Measurements from ENCODE around the gene DSC1. TPM values are rescaled to one million over a fixed set of nuclear protein-coding genes. Genes with fewer than 3 reads are reported as not detected.

DSC1 gene, protein sequence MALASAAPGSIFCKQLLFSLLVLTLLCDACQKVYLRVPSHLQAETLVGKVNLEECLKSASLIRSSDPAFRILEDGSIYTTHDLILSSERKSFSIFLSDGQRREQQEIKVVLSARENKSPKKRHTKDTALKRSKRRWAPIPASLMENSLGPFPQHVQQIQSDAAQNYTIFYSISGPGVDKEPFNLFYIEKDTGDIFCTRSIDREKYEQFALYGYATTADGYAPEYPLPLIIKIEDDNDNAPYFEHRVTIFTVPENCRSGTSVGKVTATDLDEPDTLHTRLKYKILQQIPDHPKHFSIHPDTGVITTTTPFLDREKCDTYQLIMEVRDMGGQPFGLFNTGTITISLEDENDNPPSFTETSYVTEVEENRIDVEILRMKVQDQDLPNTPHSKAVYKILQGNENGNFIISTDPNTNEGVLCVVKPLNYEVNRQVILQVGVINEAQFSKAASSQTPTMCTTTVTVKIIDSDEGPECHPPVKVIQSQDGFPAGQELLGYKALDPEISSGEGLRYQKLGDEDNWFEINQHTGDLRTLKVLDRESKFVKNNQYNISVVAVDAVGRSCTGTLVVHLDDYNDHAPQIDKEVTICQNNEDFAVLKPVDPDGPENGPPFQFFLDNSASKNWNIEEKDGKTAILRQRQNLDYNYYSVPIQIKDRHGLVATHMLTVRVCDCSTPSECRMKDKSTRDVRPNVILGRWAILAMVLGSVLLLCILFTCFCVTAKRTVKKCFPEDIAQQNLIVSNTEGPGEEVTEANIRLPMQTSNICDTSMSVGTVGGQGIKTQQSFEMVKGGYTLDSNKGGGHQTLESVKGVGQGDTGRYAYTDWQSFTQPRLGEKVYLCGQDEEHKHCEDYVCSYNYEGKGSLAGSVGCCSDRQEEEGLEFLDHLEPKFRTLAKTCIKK
- total RNA-seq (2014; rRNA removed; shearing (Covaris generic); ENCODE audit: low replicate concordance) = not detected in 2 replicates

DNA sequence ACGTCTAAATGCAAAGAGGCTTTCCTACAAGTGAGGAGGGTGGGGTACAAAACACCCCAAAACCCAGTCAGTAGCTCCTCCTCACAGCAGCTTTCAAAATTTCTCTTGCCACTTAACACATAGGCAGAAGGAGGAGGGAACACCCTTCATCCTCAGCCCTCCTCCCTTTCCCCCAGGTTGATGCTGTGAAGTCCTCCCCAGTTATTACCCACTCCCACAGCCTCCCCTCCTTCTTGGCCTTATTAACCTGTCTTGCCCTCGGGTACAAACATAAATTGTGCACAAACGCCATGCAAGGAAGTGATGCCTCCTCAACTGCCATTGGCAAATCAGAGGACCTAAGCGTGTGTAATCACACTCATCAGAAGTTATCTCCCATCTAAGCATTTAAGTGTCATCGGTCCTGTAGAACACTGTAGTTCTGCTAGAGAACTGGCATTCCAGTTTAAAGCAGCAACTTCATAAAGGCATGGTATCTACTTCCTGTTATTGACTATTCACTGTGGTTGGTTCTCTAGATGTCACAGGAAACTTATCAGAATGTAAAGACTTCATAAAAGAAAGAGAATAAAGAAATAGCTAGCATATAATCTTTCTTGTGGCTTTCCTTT lies at the start of gene DSC1:
DSC1 (minus strand) TSS at position 32 of the 611 bp plus-strand sequence. CDS start 262 bp downstream, outside the sequence.
- Histone ChIP-seq H3K27me3 (no peaks in the 10 kb centered on the region), H3K9me3 (no peaks in the 10 kb centered on the region), H3K36me3 (no peaks in the 10 kb centered on the region), H3K4me3 (no peak within 1 kb of the TSS)
- no peak for DNase-seq

DNA sequence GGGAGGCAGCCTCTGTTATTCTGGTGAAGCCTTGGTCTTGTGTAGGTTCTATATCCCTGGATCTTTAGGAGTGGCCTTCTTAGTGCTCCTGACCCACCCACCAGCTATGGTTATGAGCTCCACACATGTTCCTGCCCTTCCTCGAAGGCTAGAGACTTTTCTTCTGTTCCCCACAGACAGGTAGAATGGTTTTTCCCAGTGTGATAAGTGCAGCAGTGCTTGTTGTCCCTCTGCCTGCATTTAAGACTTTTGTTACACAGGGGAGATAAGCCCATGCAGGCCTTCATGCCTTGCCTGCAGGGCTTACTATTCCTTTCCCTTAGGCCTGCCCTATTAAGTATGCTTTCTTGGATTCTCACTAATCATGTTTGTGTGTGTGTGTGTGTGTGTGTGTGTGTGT lies 48.4 kb upstream of the DSC1 start:
- no peaks in the 10 kb centered on the region for H3K27me3 ChIP-seq
- H3K4me3 ChIP-seq = no peak overlapping the region
- no peak for DNase-seq
- H3K36me3 ChIP-seq = no peaks in the 10 kb centered on the region
- no peaks in the 10 kb centered on the region for H3K9me3 ChIP-seq

DNA sequence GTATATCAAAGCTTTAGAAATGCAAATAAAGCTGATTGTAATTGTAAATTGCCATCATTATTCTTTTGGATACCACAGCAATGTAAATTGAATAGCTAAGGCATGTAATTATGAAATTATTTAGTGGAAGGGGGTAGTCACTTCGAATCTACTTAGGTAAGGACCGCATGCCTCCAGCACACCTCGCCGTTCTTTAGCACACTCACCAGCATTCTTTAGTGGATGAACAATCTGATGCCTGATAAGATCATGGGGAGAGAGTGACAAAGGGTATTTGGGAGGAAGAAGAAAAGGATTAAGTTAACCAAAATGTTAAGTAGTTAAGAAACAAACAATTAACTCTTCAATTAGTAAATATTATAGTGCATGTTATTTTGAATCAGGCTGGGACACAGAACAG lies 46.4 kb upstream of the DSC1 start:
- no peak for DNase-seq
- H3K36me3 ChIP-seq = no peaks in the 10 kb centered on the region

GRCh38 chr18:31207391-31207790 lies 44.7 kb upstream of the DSC1 start:
- no peak for DNase-seq
- H3K4me3 ChIP-seq = no peak overlapping the region
- no peaks in the 10 kb centered on the region for H3K36me3 ChIP-seq
- no peaks in the 10 kb centered on the region for H3K9me3 ChIP-seq
- H3K27me3 ChIP-seq = no peaks in the 10 kb centered on the region

More for the DNA sequence above, 46.4 kb upstream of the DSC1 start:
- Histone ChIP-seq H3K9me3 (no peaks in the 10 kb centered on the region), H3K4me3 (no peak overlapping the region), H3K27me3 (no peaks in the 10 kb centered on the region)

DNA sequence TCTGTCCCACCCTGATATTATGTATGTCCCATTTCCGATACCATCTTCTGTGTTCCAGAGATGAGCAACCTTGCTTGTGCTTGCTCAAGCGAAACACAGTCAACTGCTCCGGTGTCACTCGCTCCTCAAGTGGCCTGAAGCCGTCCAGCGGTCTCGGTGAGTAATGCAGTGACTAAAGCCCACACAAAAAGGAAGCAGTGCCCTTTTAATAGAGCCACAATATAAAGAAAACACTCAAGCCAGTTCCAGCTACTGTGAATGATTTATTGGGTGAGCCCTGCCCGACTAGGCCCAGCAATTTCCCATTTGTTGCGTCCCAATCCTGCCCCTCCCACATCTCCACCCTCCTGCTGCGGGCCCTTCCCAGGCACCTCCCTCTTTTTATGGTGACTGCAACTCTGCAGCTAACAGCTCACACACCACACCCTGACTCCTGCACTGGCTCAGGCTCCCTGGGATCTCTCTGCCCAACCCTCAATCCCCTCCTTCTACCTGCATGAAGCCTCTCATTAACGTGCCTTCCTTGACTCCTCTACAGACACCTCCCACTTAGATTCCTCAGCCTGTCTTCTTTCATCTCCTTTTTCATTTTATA lies 44.2 kb upstream of the DSC1 start:
- peak; percentile 11 for DNase-seq
- Histone ChIP-seq H3K4me3 (no peak overlapping the region), H3K9me3 (no peaks in the 10 kb centered on the region), H3K27me3 (no peaks in the 10 kb centered on the region), H3K36me3 (no peaks in the 10 kb centered on the region)

DNA sequence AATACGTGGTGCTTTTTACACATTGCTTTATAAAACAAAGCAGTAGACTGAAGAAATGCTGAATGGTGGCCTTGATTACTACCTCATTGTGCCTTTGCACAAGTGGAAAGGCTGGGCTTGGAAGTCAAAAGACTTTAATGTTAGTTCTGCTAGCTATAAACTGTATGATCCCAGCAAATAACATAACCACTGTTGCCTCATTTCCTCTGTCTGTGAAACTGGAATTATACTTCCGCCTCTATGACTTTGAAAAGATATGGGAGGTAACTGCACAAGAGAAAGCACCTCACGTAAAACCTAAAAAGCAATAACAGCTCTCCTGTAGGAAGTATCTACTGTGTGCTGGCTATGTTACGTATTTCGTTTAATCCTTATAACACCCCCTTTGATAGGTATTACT lies 43.4 kb upstream of the DSC1 start:
- Histone ChIP-seq H3K36me3 (no peaks in the 10 kb centered on the region), H3K9me3 (no peaks in the 10 kb centered on the region), H3K27me3 (no peaks in the 10 kb centered on the region), H3K4me3 (no peak overlapping the region)
- DNase-seq = no peak

DNA sequence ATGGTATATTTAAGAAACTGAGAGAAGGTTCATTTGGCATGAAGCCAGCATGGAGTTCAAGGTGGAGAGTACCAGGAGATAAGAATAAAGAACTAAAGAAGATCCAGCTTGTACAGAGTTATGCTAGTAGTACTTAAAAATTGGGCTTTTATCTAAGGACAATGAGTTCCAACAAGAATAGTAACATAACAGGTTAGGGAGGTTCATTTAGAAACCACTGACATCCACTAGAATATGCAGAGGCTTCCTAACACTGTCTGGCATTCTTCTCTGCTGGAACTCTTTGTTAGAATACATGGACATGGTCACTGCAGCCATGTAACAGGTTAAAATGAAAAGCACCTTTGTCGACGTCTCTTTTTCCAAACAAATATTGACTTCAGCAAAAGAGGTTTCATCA lies 42.6 kb upstream of the DSC1 start:
- H3K36me3 ChIP-seq = no peaks in the 10 kb centered on the region
- H3K27me3 ChIP-seq = no peaks in the 10 kb centered on the region

DNA sequence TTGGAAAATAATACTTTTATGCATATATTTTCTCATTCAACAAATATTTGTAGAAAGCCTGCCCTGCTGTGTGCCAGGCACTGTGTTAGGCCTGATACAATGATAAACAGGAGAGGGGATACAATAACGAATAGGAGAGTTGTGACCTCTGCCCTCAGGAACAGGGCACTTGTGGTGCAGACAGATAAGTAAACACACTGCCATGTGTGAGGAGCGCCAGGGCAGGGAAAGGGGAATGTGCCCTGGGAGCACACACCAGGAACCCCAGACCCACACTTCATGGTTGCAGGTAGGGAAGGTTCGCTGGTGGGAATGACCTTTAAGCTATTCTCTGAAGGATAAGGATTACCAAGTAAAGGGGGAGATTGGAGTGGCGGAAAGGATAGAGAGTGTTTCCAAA lies 42.2 kb upstream of the DSC1 start:
- Histone ChIP-seq H3K4me3 (no peak overlapping the region), H3K27me3 (no peaks in the 10 kb centered on the region), H3K9me3 (no peaks in the 10 kb centered on the region), H3K36me3 (no peaks in the 10 kb centered on the region)
- DNase-seq = no peak

More for the DNA sequence above, 42.6 kb upstream of the DSC1 start:
- Histone ChIP-seq H3K4me3 (no peak overlapping the region), H3K9me3 (no peaks in the 10 kb centered on the region)
- DNase-seq = no peak

DNA sequence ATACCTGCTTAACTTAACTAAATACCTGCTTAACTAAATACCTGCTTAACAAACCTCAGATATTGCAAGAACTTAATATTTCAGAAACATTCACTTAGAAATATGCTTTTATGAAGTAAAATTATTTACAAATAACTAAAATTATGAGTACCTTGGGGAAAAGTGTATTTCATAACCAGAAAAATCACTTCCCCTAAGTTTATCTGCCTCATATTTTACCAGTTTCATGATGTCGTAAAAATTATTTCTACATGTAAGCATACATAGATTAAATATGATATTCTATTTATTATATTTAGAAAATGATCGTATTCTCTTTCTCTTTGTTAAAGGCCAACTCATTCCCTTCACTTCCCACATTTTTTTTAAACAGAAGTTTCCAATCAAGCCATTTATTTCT lies 41.5 kb upstream of the DSC1 start:
- no peaks in the 10 kb centered on the region for H3K9me3 ChIP-seq
- no peaks in the 10 kb centered on the region for H3K27me3 ChIP-seq
- no peak overlapping the region for H3K4me3 ChIP-seq
- no peak for DNase-seq
- no peaks in the 10 kb centered on the region for H3K36me3 ChIP-seq

GRCh38 chr18:31203794-31204148 lies 41.1 kb upstream of the DSC1 start:
- DNase-seq = no peak
- H3K27me3 ChIP-seq = no peaks in the 10 kb centered on the region
- no peaks in the 10 kb centered on the region for H3K36me3 ChIP-seq
- no peaks in the 10 kb centered on the region for H3K9me3 ChIP-seq
- no peak overlapping the region for H3K4me3 ChIP-seq

DNA sequence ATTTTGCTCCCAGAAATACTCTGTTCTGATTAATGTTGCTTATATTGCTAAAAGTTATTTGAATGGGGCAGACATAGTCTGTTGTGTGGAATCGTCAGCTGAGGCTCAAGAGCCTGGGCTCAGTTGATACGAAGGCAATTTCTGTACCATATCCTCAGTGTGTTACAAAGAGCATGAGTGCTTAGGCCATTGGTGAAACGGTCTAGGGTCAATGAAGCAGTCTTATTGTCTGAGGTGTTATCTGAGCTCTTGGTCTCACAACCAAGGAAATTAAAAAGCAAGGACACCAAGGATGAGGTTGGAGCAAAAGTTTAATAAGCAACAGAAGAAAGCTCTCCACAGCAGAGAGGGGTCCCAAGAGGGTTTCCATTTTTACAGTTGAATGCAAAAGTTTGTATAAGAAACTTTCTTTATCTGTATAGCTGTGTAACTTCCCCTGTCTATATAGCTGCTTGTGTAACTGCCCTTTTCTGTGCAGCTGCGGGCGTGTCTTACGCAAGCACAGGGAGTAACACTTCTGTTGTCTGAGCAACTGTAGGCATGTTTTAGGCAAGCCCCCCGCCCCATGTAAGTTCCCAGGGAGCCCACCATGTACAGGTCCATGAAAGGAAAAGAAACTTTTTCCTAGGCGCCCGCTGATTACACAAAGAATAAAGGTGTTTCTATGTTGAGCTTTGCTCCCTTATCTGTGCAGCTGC lies 40.6 kb upstream of the DSC1 start:
- no peak for DNase-seq

DNA sequence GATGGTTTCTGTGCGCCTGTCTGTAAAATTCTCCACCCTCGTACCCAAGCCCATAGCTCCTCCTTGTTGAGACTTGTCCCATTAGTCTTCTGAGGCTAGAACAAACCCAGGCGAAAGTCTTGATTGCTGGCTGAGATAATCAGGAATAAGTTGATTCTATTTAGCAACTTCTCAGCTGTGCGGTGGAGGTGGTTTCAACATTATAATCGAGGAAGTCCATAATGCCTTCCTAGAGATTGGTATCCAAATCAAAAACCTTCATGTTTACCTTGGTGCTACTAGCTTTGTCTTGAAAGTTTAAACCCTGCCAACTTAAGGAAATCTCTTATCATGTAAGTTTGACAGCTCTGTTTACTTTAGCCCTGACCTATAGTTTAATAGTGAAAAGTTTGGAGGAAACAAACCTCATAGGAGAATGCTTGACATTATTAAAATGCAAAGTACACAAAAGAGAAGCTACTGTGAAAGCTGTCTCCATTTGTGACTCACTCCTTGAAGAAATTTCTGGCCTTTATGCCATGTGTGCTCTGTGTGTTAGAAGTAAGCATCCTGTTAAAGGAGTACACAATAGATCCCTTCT lies 36.6 kb upstream of the DSC1 start:
- Histone ChIP-seq H3K9me3 (no peaks in the 10 kb centered on the region), H3K4me3 (no peak overlapping the region), H3K36me3 (no peaks in the 10 kb centered on the region), H3K27me3 (no peaks in the 10 kb centered on the region)
- no peak for DNase-seq

More for the DNA sequence above, 40.6 kb upstream of the DSC1 start:
- H3K9me3 ChIP-seq = no peaks in the 10 kb centered on the region
- H3K4me3 ChIP-seq = no peak overlapping the region
- H3K27me3 ChIP-seq = no peaks in the 10 kb centered on the region
- H3K36me3 ChIP-seq = no peaks in the 10 kb centered on the region

- H3K36me3 ChIP-seq = no peaks in the 10 kb centered on the region
- no peak for DNase-seq
- no peaks in the 10 kb centered on the region for H3K27me3 ChIP-seq
- no peaks in the 10 kb centered on the region for H3K9me3 ChIP-seq
- no peak overlapping the region for H3K4me3 ChIP-seq
Measured at GRCh38 chr18:31197676-31198075, 35.0 kb upstream of the DSC1 start.

DNA sequence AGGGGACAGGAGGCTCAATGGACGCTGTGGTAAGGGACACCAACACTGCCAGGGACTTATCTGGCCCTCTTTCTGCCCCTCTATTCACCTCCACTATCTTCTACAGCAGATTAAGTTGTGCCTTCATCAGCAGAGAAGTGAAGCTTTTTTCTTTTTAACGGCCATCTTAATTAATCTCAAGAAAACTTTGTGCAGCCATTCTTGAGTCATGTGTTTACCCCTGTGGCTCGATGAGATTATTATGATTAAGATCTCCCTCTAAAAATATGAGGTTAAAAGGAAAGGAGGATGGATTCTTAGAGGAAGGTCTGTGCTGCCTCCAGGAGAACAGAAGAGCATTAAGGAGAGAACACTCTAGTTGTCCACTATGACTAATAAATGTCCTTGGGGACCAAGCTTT lies 32.4 kb upstream of the DSC1 start:
- Histone ChIP-seq H3K9me3 (no peaks in the 10 kb centered on the region), H3K36me3 (no peaks in the 10 kb centered on the region), H3K4me3 (no peak overlapping the region), H3K27me3 (no peaks in the 10 kb centered on the region)
- DNase-seq = no peak

GRCh38 chr18:31192086-31192776 lies 29.6 kb upstream of the DSC1 start:
- DNase-seq = no peak
- H3K4me3 ChIP-seq = no peak overlapping the region
- H3K9me3 ChIP-seq = no peaks in the 10 kb centered on the region
- no peaks in the 10 kb centered on the region for H3K36me3 ChIP-seq
- H3K27me3 ChIP-seq = no peaks in the 10 kb centered on the region
